Right forelimb (tissue), 1 donor: ENCODE results near the gene MTOR.
"Not testable (repeated sequence)": the region's sequence is repeated elsewhere in the genome, so short reads cannot be mapped to it uniquely, and the experiment has no call there.

ENCODE experiments used
- DNase-seq: peaks from one replicate; pipeline ENCODE4 v3.0.0-alpha.2; 2018

Gene MTOR

GRCh38 chr1:11178021-11179015, 84.0 kb downstream of the MTOR start:
- DNase-seq: no peak

GRCh38 chr1:11176081-11176706, 86.2 kb downstream of the MTOR start:
- DNase-seq: no peak

- no peak for DNase-seq
Measured at GRCh38 chr1:11175461-11175860, 86.9 kb downstream of the MTOR start.

GRCh38 chr1:11174261-11174942, 87.9 kb downstream of the MTOR start:
- DNase-seq: no peak

GRCh38 chr1:11170102-11170501, 92.2 kb downstream of the MTOR start:
- no peak for DNase-seq

- DNase-seq: no peak
Measured at GRCh38 chr1:11169202-11169601, 93.1 kb downstream of the MTOR start.

GRCh38 chr1:11168731-11169130, 93.6 kb downstream of the MTOR start:
- DNase-seq: no peak

- DNase-seq: not testable (repeated sequence)
Measured at GRCh38 chr1:11166744-11167143, 95.6 kb downstream of the MTOR start.

- DNase-seq: not testable (repeated sequence)
Measured at GRCh38 chr1:11162752-11163151, 99.6 kb downstream of the MTOR start.

GRCh38 chr1:11158720-11159321, 103.5 kb downstream of the MTOR start:
- no peak for DNase-seq

GRCh38 chr1:11158291-11158690, 104.1 kb downstream of the MTOR start:
- no peak for DNase-seq

GRCh38 chr1:11157867-11158266, 104.5 kb downstream of the MTOR start:
- DNase-seq: no peak

- DNase-seq: no peak
Measured at GRCh38 chr1:11157394-11157793, 105.0 kb downstream of the MTOR start.

GRCh38 chr1:11156963-11157362, 105.4 kb downstream of the MTOR start:
- DNase-seq: no peak

- no peak for DNase-seq
Measured at GRCh38 chr1:11156441-11156840, 105.9 kb downstream of the MTOR start.

- DNase-seq: no peak
Measured at GRCh38 chr1:11153184-11153583, 109.2 kb downstream of the MTOR start.

GRCh38 chr1:11152755-11153154, 109.6 kb downstream of the MTOR start:
- no peak for DNase-seq

GRCh38 chr1:11151826-11152612, 110.3 kb downstream of the MTOR start:
- no peak for DNase-seq

- DNase-seq: no peak
Measured at GRCh38 chr1:11151114-11151513, 111.2 kb downstream of the MTOR start.

- no peak for DNase-seq
Measured at GRCh38 chr1:11150326-11150725, 112.0 kb downstream of the MTOR start.

GRCh38 chr1:11147197-11147770, 115.1 kb downstream of the MTOR start:
- DNase-seq: no peak

- DNase-seq: no peak
Measured at GRCh38 chr1:11145741-11146140, 116.6 kb downstream of the MTOR start.
